ENCODE results near the gene JARID2.

DNA sequence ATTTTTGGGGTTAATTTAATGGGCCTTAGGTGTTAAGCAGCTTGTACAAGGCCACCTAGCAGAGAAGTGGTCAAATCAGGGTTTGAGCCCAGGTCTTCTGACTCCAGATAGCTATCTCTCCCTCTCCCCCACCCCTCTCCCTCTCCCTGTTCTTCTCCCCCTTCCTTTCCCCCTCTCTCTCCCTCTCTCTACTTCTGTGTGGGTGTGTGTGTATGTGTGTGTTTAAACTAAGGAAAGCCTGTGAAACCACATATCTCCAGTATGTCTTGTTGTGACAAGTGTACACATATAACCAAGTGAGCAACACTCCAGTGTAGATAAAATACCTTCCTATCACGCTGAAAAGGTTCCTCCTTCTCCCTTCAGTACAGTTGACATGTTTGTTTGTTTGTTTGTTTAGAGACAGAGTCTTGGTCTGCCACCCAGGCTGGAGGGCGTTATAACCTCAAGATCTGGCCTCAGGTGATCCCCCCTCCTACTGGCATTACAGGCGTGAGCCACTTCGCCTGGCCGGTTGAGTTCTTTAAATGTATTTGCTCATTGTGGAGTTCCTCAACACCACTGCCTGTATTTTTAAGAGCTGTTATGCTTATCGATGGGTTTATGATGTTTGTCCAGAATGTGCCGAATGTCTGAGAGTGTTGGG, 140.4 kb downstream of the JARID2 start:
- TF ChIP-seq CTCF (IDR thresholded peaks at IDR 0.05; ENCODE audit: insufficient read depth, low read length, poor library complexity, severe bottlenecking): no peak
- TF ChIP-seq EZH2phosphoT487 (conservative IDR thresholded peaks at IDR 0.05; ENCODE audit: low read length): no peak

All from SU-DHL-6 (cell line).